HG03457 (cell line): ENCODE measurements around the gene HES5.
"Not testable (repeated sequence)": the region's sequence is repeated elsewhere in the genome, so short reads cannot be mapped to it uniquely, and the experiment has no call there.

Experiments
- ATAC-seq: cut with Tn5 transposase; IDR thresholded peaks from one replicate; pipeline ENCODE4 v1.9.1; 2021; ENCODE audit warnings: moderate number of reproducible peaks; ENCODE audit not compliant: unreplicated experiment

HES5 gene

DNA sequence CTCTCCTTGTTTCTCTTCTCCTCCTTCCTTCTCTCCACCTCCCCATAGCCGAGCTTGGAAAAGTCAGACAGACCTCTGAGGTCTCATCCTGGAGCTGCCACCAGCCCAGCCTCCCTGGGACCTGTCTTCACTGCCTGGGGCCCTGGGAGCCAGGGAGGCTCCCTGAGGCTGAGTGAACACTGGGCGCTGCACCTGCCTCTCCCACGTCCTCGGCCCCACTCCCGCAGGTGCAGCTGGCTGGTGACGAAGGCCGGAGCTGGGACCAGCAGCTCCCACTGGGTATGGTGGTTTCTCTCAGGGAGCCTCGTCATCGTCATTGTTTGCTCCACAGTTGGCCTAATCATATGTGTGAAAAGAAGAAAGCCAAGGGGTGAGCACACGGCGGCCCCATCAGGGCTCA is 31.4 kb upstream of the HES5 start:
- no peak for ATAC-seq

- ATAC-seq = no peak
Measured at GRCh38 chr1:2560299-2561073, 30.4 kb upstream of the HES5 start.

DNA sequence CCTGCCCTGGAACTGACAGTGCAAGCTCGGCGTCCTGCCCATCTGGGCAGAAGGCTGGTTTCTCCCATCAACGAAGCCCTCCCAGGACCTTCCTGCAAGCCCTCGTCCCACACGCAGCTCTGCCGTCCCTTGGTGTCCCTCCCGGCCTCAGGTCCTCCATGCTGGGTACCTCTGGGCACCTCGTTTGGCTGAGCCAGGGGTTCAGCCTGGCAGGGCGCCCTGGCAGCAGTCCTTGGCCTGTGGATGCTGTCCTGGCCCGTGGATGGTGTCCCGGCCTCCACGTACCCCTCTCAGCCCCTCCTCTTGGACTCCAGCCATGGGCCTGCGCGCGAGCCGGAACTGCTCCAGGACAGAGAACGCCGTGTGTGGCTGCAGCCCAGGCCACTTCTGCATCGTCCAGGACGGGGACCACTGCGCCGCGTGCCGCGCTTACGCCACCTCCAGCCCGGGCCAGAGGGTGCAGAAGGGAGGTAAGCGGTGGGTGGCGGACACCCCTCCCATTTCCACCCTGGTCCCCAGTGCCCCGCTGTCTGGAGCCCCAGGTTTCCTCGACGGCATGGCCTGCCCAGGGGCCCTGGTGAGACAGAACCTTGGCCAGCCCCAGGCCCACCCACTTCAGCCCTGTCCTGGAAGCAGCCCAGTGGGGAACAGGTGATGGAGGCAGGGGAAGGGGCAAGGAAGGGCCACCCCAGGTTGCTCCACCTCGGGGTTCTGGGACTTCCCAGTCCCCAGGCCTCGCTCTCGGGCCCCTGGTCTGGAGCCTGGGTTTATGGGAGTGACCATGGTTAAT is 29.6 kb upstream of the HES5 start:
- no peak for ATAC-seq

GRCh38 chr1:2558861-2559260 is 28.8 kb upstream of the HES5 start:
- no peak for ATAC-seq

- ATAC-seq = no peak
Measured at GRCh38 chr1:2558420-2558819, 28.4 kb upstream of the HES5 start.

- no peak for ATAC-seq
Measured at GRCh38 chr1:2557482-2558400, 27.7 kb upstream of the HES5 start.

DNA sequence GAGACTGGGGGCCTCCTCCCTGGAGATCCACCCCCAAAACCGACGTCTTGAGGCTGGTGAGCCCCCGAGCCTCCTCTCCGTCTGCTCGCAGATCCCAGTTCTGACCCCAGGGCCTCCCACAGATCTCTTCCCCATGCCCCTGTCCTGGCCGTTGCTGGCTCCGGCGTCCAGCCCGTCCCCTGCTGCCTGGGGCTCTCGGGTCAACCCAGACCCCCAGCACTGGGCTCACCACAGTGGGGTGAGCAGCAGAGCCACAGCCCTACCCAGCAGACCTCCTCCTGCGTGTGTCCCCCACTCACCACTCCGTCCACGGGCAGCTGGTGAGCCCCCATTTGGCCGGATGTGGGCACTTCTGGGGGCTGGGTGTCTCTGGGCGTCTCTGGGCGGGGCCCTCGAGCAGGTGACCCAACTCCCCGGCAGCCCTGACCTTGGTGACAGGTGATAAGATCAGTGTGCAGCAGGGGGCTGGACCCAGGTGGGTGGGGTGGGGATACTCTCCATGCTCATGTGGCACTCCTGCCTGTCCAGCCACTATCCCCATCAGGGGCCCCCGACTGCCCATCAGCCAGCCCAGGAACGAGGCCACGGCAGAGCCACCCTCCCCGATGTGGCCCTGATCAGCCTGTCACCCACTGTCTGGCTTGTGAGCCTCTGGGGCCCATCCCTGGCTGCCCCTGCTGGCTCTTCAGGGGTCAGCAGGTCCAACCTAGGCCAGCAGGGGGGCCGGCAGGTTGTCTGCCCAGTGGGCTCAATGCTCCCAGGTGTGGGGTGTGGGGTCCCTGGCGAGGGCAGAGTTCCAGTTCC is 26.8 kb upstream of the HES5 start:
- ATAC-seq = no peak

GRCh38 chr1:2556277-2556677 is 26.2 kb upstream of the HES5 start, which contains the start of gene TNFRSF14:
Gene TNFRSF14, plus strand, starts transcription at chr1:2556371. Its CDS starts 294 bp downstream, at chr1:2556665.
- no peak for ATAC-seq

GRCh38 chr1:2555634-2556276 is 25.7 kb upstream of the HES5 start:
- no peak for ATAC-seq

DNA sequence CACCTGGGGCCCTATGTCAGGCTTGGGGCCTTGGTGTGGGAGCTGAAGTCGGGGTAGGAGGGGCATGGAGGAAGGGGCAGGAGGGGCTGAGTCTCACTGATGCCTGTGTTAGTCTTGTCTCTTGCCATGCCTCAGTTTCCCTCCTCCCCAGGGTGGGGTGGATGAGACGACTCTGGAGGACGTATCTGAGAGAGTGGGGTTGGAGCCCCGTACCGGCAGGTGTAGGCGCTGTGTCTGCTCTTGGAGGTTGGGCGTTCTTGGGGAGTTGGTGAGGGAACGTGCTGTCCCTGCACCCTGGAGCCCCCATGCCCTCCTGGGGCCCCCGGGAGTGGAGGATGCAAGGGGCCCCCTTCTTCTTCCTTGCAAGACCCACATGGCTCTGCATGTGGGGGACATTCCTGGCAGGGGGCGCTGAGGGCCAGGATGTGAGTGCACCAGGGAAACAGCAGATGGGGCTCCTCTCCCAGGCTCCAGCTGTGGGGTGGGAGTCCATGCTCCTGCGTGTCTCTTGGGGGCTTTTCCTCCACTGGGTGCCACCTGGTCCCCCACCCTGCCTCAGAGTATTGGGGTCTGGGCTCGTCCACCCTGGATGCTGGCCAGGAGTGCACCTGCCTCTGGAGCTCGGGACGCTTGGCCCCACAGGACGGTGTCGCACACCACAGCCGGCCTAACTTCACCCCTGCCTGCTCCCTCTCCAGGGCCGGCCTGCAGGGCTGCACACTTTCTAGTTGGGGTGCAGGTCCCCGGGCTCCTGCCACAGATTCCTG is 24.7 kb upstream of the HES5 start:
- ATAC-seq = no peak

DNA sequence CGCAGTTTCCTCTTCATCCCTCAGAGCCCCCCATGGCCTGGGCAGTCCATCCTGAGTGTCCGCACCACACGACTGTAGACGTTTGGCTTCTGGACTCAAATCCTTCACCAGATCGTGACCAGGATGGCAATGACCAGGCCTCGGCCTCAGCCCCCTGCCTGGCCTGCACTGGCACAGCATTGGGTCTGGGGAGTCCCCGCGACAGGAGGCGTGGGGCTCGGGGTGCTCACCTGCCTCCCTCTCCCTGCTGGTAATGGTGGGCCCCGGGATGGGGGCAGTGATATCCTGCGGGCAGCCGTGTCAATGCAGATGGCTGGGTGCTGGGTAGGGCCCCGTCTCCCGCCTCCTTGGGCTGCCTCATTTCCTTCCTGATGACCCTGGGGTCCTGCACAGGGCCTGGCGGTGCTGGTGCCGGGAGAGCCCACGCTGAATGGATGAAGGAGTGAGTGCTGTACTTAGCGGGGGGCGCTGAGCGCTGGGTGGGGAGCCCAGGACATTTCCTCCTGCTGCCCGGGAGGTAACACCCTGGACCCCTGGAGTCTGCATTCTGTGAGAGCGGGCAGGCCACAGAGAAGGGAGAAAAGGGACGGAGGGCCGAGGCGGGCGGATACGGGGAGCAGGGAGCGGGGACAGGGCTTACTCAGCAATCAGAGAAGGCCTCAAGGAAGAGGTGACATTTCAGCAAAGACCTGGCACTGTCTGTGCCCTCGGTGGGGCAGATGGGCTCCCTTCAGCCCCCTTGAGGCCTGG is 24.0 kb upstream of the HES5 start:
- no peak for ATAC-seq

DNA sequence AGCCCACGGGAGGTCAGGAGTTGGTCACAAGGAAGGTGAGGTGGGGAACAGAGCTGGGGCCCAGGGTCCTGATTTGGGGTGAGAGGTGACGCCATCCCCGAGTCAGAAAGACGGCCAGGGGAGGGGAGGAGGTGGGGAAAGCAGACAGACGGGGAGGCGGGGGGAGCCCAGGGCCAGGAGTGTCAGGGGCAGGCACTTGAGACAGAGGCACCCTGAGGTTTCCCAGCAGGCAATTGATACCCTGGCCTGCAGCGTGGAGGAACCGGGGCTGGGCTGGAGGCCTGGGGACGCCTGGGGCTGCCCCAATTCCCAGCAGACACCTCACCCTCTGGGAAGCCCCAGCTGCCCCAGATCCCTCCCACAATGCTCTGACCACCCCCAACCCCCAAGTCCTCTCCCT is 23.0 kb upstream of the HES5 start:
- not testable (repeated sequence) for ATAC-seq

- no peak for ATAC-seq
Measured at GRCh38 chr1:2552189-2552588, 22.1 kb upstream of the HES5 start.

DNA sequence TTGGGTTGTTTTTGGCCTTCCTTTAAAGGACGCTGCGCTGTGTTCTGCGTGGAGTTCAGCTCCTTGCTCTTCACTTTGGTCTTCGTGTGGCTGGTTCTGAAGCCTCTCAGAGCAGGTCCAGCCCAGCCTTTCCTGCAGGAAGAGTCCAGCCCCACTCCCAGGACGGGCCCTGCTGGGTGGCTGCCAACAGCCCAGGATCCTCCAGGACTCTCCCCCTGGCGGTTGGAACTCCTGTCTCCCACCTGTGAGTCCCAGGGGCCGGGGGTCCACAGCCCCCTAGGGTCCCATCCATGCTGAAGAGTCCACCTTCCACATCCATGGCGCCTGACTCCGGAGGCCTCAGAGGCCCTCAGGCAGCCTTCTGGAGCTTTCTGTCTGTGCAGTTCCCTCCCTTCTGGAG is 21.5 kb upstream of the HES5 start:
- ATAC-seq = not testable (repeated sequence)

DNA sequence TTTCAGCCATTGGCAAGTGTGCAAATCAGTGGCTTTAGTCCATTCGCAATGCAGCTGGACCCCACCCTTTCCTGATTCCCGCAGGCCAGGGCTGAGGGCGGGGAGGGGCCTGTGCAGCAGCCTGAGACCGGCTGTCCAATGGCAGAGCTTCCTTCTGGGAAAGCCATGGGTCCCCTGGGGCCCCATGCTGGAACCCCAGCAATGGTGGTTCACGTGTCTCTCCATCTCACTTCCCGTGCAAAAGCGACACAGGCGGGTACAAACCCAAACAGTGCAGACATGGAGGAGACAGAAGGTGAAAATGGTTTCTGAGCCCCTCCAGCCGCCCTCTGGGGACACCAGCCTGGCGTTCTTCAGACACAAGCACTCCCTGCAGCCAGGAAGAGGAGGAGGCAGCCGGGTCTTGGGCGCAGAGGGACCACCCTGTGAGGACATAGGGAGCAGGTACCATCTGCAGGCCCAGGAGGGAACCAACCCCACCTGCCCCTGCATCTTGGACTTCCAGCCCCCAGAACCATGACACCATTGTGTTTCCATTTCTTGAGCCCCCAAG is 20.3 kb upstream of the HES5 start:
- not testable (repeated sequence) for ATAC-seq

DNA sequence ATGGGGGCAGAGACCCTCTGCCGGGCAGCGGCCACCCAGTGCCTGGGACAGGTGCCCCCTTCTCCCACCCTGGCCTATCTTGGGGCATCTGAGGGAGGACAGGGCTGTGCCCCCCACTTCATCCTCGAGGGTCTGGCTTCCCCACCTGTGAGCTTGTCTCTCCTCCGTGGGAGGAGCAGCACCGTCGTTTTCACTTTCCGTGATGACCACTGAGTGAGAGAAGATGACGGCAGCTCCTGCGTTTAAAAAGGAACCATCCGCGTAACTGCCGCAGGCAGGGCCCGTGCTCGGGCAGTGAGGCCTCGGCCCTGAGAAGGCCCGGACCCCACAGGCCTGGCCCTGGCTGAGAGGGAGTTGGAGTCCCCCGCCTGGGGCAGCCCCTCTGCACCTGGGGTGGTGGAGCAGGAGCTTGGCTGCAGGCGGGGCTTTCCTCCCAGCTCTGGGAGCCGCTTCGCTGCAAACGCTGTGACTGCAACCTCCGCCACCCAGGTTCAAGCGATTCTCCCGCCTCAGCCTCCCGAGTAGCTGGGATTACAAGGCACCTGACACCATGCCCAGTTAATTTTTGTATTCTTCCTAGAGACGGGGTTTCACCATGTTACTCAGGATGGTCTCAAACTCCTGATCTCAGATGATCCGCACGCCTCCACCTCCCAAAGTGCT is 19.4 kb upstream of the HES5 start:
- ATAC-seq = not testable (repeated sequence)

DNA sequence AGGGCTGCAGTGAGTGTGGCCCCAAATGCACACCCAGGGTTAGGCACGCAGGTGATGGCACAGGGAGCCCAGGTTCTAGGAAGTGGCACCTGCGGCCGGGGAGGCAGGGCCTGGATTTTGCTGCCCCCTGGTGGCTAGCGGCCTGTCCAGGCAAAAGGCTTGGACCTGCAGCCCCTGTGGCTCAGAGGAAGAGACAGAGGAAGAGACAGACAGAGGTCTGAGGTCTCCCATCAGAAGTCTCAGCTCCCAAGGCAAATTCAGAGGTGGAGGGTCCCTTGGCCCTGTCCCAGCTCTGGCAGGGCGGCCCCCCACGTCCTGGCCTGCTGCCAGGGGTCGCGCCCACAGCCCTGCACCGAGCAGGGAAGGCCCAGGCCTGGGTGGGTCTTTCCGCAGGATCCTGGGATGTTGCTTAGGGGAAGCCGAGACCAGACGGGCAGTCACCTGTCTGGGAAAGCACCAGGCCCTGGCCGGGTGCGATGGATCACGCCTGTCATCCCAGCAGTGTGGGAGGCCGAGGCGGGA is 18.1 kb upstream of the HES5 start:
- no peak for ATAC-seq
